DMS114 treated with DMSO at 0.1 percent for 48 hours (cell line): Measurements from ENCODE around the gene KANSL3.

Source experiments
- DNase-seq: peaks from one replicate; lab custom pipeline; 2025; ENCODE audit not compliant: unreplicated experiment; lab: John Stamatoyannopoulos, UW

The KANSL3 gene

DNA sequence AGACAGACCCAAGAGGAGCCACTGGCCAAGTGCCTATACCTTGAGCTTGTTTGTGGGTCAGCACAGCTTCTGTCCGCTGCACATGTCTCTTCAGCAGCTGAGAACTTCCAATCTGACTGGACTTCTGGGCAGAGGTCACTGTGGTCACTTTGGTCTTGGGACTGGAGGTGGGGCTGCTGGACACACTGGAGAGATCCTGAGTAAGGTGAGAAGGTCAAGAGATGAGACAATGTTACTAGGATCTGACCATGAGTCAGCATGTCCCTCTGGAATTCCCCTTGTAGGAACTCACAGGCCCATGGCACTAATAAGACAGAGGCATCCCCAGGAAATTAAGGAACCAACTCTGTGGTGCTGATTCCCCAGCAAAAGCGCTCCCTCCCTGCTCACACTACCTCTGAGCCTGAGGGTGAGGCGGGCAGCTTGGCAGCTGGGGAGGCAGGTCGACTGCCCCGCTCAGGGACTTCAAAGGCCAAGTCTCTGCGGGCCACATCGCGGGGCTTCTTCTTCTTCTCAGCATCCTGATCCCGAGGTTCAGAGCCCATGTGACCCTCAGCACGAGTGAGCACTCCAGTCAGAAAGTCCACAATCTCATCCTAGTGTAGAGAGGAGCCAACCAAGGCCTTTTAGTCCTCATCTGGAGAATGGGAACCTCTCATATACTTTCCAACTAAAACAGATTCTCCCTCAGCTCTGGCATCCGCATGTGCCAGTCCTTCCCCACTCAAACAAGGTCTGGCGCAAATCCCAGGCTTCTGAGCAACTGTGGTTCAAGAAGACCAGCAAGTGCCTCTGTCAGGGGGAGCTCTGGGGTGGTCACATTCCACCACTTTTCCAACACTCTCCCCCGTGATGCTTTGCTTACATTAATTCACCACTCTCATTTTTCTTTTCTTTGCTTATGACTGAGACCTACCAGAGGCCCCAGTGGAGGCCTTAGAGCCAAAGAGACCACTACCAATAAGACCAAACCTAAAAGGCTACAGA is 29.4 kb downstream of the KANSL3 start:
- DNase-seq = no peak

DNA sequence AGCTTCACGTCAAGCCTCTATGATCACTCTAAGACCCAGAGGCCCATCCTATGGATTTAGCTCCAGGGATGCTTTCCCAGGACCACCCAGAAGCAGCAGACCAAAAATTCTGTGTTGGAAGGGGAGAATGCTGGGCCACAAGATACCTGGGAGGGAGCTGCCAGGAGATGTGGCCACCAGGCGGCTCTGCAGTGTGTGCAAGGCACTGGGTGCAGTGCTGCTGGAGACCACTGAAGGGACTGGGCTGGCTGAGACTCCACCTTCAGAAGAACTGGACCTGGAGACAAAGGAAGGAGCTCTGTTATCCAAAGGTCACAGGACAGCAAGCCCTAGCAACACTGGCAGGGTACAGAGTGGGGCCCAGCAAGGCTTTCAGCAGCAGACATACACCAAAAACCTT is 34.0 kb downstream of the KANSL3 start:
- DNase-seq = peak; percentile 18

- DNase-seq = no peak
These were observed 35.7 kb downstream of the KANSL3 start for GRCh38 chr2:96602330-96602823.

- no peak for DNase-seq
These were observed 36.5 kb downstream of the KANSL3 start for GRCh38 chr2:96601382-96602292.

DNA sequence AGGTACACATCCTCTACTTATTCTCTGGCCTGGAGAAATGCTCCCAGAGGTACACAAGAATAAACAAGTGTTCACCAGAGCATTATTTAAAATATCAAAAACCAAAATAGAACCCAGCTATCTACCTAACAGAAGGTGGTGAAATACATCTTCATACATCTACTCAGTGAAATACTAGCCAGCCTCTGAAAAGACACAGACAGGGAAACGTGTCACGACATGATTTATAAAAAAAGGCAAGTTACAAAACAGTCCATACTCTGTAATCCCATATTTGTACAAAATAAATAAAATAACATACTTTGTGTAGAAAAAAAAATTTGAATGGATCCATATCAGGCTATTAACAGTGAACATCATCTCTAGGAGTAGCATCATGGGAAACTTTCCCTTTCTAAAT is 38.2 kb downstream of the KANSL3 start:
- DNase-seq = no peak

DNA sequence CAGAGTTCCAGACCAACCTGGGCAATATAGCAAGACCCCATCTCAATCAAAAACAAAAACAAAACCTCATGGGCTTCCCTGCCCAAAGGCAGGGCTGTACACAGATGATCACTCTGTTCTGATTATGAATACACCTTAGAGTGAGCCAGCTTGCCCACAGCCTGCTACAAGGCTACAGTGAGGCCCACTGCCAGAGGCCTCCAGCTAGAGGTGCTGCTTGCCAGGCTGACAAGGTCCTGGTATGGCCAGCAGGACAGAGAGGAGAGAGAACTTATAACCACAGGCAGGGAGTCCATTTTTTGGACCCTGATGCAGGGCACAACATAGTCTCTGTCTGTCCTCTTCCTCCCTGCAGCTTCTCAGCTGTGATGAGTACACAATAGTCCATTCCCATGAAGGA is 41.5 kb downstream of the KANSL3 start:
- DNase-seq = no peak

- DNase-seq = no peak
These were observed 43.4 kb downstream of the KANSL3 start for GRCh38 chr2:96594691-96595152.

GRCh38 chr2:96594282-96594681 is 43.8 kb downstream of the KANSL3 start:
- no peak for DNase-seq

GRCh38 chr2:96591494-96591893 is 46.6 kb downstream of the KANSL3 start:
- DNase-seq = no peak

- no peak for DNase-seq
These were observed 47.1 kb downstream of the KANSL3 start for GRCh38 chr2:96591054-96591453.

- no peak for DNase-seq
These were observed 50.3 kb downstream of the KANSL3 start for GRCh38 chr2:96587843-96588242.

- no peak for DNase-seq
These were observed 54.1 kb downstream of the KANSL3 start for GRCh38 chr2:96584017-96584416.

DNA sequence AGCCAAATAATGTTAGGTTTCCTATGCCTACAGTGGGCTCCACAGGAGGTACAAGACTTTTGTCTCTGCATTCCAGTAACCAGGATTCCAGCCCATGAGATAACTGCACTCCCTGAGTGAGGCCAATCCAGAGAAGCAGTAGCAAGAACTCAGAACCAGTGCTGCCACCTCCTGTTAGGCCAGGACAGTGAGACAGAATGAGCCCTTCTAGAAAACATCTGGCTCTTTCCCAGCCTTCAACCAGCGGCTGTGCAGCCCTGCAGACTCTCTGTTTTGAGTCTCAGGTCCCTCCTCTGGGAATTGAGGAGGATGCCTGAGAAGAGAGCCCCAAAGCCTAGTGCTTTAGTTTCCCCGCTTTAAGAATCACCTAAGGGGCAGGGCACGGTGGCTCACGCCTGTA is 57.3 kb downstream of the KANSL3 start:
- peak; percentile 58 for DNase-seq

GRCh38 chr2:96579422-96579821 is 58.7 kb downstream of the KANSL3 start:
- no peak for DNase-seq

GRCh38 chr2:96578731-96579130 is 59.4 kb downstream of the KANSL3 start:
- no peak for DNase-seq

DNA sequence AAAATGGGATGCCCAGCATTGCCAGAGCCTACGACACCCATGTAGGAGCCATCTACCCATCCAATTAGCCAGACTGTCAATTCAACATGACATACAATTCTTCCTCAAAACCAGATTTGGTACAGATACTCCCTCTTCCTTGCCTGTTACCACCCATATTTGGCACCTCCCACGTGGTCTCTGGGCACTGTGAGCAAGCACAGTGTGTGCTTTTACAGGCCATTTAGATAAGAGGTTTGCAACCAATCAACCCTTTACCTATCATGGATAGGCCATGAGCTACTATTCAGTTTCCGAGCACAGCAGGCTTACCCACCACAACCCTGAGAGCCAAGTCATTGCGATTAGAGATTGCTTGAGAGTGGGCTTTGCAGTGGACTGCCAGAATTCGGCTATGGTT is 60.6 kb downstream of the KANSL3 start:
- no peak for DNase-seq

DNA sequence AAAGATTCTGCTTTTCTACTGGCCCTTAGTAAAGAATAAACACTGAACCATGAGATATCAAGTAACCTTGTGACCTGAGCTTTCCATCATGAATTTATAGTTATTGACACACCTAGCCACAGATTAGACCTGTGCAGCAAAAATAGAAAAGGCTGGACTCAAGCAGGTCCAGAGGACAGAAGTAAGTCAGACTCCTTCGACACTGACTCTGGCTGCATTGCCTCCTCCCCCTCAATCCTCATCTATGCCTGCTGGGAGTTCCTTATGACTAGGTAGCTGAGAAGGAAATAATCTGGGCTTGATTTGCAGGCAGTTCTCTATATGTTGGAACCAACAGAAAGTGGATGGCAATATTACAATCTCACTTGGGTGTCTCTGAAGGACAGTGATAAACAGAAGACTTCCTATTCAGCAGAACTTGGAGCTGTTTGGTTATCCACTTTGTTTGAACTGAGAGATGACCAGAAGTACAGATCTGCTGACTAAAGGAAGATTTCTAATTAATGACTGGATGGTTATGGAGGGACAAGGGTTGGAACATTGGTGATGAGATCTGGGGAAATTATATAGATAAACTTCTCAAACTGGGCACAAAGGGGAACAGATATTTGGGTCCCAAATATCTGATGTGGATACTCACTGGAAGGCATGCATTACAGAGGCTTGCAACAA is 62.2 kb downstream of the KANSL3 start:
- no peak for DNase-seq

GRCh38 chr2:96574364-96574763 is 63.7 kb downstream of the KANSL3 start:
- DNase-seq = no peak

GRCh38 chr2:96568094-96568493 is 70.0 kb downstream of the KANSL3 start:
- DNase-seq = no peak

GRCh38 chr2:96565111-96565510 is 73.0 kb downstream of the KANSL3 start:
- no peak for DNase-seq

GRCh38 chr2:96564563-96564962 is 73.5 kb downstream of the KANSL3 start:
- no peak for DNase-seq
